OCI-LY7 (cell line): Measurements from ENCODE around the gene FCHO2.

ENCODE experiments used
- EZH2phosphoT487 ChIP-seq: fragments of 200-600 bp; sonication (generic); IDR thresholded peaks from 2 replicates; pipeline ENCODE4 v1.6.1; 2018; ENCODE audit warnings: low read depth, borderline replicate concordance, mild to moderate bottlenecking, mixed run types, antibody characterized with exemption, low read length, moderate library complexity, mixed read lengths
- TF ChIP-seq, protein P1 (sequence below): fragments of 200-600 bp; sonication (generic); conservative IDR thresholded peaks from 2 replicates; pipeline ENCODE4 v1.5.1; 2014; ENCODE audit warnings: mild to moderate bottlenecking, antibody characterized with exemption, low read length, moderate library complexity, mixed read lengths

DNA sequence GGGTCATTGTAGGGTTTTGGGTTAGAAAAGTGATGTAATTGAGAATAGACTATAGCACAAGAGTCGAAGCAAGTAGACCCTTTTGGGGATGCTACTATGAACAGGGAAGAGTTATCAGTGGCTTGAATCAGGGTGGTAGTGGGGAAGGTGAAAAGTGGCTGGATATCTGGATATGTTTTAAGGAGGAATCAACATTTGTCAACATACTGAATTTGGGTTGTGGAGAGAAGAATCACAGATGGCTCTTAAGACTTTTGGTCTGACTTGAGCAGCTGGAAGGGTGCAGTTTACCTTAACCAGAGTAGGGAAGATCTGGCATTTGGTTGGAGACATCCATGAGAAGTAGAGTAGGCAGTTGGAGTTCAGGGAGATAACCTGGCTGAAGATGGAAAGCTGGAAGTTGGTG lies 38.5 kb upstream of the FCHO2 start:
- TF ChIP-seq, protein P1, sequence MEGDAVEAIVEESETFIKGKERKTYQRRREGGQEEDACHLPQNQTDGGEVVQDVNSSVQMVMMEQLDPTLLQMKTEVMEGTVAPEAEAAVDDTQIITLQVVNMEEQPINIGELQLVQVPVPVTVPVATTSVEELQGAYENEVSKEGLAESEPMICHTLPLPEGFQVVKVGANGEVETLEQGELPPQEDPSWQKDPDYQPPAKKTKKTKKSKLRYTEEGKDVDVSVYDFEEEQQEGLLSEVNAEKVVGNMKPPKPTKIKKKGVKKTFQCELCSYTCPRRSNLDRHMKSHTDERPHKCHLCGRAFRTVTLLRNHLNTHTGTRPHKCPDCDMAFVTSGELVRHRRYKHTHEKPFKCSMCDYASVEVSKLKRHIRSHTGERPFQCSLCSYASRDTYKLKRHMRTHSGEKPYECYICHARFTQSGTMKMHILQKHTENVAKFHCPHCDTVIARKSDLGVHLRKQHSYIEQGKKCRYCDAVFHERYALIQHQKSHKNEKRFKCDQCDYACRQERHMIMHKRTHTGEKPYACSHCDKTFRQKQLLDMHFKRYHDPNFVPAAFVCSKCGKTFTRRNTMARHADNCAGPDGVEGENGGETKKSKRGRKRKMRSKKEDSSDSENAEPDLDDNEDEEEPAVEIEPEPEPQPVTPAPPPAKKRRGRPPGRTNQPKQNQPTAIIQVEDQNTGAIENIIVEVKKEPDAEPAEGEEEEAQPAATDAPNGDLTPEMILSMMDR: no peak
- no peak for TF ChIP-seq EZH2phosphoT487
